Measurements from ENCODE around the gene SPO11. TPM values are rescaled to one million over a fixed set of nuclear protein-coding genes. Genes with fewer than 3 reads are reported as not detected.

Gene SPO11, protein sequence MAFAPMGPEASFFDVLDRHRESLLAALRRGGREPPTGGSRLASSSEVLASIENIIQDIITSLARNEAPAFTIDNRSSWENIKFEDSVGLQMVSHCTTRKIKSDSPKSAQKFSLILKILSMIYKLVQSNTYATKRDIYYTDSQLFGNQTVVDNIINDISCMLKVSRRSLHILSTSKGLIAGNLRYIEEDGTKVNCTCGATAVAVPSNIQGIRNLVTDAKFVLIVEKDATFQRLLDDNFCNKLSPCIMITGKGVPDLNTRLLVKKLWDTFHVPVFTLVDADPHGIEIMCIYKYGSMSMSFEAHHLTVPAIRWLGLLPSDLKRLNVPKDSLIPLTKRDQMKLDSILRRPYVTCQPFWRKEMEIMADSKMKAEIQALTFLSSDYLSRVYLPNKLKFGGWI
- total RNA-seq (2014; rRNA removed; shearing (Covaris generic)), result not detected in 2 replicates

DNA sequence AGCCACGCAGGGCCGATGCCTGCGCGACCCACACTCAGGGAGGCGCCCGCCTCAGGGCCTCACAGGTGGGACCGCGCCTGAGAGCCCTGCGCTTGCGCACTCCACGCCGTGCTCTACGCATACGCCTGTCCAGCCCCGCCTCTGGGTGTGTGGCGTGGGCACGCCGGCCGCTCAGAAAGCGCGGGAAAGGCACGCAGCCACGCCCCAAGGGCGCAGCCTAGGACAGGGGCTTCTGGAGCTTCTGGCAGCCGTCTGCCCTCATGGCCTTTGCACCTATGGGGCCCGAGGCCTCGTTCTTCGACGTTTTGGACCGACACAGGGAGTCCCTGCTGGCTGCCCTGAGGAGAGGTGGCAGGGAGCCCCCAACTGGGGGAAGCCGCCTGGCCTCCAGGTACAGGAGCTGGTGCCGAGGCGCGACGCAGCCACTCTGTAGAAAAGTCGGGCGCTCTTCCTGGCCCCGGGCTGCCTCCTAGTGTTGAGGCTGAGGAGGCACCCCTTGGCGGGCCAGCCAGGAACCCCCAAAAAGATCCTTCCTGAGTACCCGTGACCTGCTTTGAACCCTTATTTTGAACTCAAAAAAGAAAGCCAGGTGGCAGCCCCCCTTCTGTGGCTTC is at the start of gene SPO11:
SPO11 (plus strand) TSS at position 196 of the 614 bp plus-strand sequence; CDS start at position 261, 65 bp downstream.
- Histone ChIP-seq H3K36me3 (no peaks in the 10 kb centered on the region), H3K27me3 (peaks cover 34% of the 10 kb centered on the region), H3K27ac (no peak within 1 kb of the TSS), H3K9me3 (replicated peaks) (no peaks in the 10 kb centered on the region), H3K4me1 (0 out of 2 replicates have a peak, but pooled peaks cover 3% of the 10 kb centered on the region), H3K4me3 (no peak within 1 kb of the TSS)
- DNase-seq, result no peak

DNA sequence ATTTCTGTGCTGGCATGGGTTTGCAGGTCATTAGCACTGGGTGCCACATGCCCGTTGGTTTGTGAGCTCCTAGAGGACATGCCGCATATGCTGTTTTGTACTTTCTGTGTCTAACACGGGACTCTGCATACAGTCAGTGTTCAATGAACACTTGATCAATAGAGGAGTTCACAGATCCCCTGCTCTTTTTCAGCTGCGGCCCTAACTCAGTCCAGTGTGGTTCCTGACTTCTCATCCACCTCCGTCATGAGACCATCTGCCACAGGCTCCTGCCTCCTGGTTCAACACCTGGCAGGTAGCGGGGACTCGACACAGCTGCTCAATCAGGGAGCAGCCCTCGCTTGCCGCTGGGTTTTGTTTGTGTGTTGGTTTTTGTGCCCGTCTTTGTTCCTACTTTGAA is 49.4 kb upstream of the SPO11 start:
- peaks cover 31% of the 10 kb centered on the region for H3K27me3 ChIP-seq
- H3K4me1 ChIP-seq, result peaks cover 18% of the 10 kb centered on the region; the same call in 1 of the 2 replicates
- DNase-seq, result no peak
- H3K36me3 ChIP-seq, result no peaks in the 10 kb centered on the region
- H3K9me3 ChIP-seq (replicated peaks), result no peaks in the 10 kb centered on the region
- H3K27ac ChIP-seq, result no peak overlapping the region
- H3K4me3 ChIP-seq, result no peak overlapping the region

DNA sequence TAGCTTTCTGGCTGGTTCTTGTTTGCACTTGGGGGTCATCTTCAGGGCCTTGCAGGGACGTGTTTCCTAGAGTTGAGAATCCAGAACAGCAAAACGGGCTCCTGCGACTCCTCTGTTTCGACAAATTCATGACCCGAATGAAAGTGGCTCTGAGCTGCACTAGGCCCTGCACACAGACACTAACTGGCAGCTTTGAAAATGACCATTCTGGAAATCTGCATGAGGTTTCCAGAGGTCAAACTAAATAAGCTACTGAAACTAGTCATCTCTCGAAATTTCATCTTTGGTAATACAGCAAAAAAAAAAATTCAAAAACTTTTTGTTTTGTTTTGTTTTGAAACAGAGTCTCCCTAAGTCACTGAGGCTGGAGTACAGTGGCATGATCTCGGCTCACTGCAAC is 47.7 kb upstream of the SPO11 start:
- no peak overlapping the region for H3K4me3 ChIP-seq
- peaks cover 18% of the 10 kb centered on the region; the same call in 1 of the 2 replicates for H3K4me1 ChIP-seq
- no peak overlapping the region for H3K27ac ChIP-seq
- H3K36me3 ChIP-seq, result no peaks in the 10 kb centered on the region
- no peaks in the 10 kb centered on the region for H3K9me3 ChIP-seq (replicated peaks)
- DNase-seq, result no peak
- H3K27me3 ChIP-seq, result peaks cover 39% of the 10 kb centered on the region

DNA sequence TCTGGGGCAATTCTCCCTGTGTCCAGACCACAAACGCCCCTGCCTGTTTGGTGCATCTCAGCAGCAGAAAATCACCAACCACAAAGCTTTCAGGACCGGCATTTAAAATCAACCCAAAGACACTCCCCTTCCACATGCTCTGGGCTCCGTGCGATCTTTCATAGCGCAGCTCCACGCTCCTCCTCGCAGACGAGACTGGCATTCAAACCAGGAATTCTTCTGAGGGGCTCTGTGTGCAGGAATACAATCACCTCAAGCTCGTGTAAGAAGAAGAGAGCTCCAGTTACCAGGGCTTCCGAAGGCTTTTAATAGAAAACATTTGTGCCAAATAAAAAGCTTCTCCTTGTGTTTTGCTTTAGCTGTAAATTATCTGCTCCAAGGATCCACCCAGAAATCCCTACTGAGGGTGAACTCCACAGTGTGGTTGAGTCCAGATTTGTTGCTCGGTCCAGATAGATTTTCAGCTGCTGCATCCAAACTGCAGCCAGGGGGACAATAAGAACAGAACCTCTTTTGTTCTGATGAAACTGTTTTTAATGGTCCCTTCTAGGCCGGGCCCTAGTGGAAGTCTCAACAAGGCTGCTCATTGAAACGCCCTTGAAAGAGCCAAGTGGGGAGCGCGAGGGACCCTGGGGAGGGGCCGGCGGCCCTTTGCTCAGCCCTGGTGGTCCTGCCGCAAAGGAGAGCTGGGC is 46.8 kb upstream of the SPO11 start:
- DNase-seq, result peak; percentile 59 to 77
- Histone ChIP-seq H3K27ac (no peak overlapping the region), H3K27me3 (peaks cover 48% of the 10 kb centered on the region), H3K4me1 (peaks cover 23% of the 10 kb centered on the region; the same call in 1 of the 2 replicates), H3K36me3 (no peaks in the 10 kb centered on the region), H3K4me3 (peak overlapping the region; percentile 4), H3K9me3 (replicated peaks) (no peaks in the 10 kb centered on the region)

DNA sequence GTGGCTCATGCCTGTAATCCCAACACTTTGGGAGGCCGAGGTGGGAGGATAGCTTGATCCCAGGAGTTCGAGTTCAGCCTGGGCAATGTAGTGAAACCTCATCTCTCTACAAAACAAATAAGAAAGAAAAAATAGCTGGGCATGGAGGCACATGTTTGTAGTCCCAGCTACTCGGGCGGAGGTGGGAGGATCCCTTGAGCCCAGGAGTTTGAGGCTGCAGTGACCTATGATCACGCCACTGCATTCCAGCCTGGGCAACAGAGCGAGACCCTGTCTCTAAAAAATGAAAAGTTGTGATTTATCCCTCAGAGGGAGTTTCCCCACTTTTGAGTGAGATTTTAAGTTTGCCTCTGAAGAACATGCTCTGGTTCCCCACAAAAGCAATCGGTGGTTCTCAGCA is 45.7 kb upstream of the SPO11 start:
- no peak for DNase-seq
- Histone ChIP-seq H3K4me1 (peaks cover 23% of the 10 kb centered on the region; the same call in 1 of the 2 replicates), H3K27me3 (peaks cover 58% of the 10 kb centered on the region), H3K9me3 (replicated peaks) (no peaks in the 10 kb centered on the region), H3K36me3 (no peaks in the 10 kb centered on the region), H3K4me3 (no peak overlapping the region), H3K27ac (no peak overlapping the region)

DNA sequence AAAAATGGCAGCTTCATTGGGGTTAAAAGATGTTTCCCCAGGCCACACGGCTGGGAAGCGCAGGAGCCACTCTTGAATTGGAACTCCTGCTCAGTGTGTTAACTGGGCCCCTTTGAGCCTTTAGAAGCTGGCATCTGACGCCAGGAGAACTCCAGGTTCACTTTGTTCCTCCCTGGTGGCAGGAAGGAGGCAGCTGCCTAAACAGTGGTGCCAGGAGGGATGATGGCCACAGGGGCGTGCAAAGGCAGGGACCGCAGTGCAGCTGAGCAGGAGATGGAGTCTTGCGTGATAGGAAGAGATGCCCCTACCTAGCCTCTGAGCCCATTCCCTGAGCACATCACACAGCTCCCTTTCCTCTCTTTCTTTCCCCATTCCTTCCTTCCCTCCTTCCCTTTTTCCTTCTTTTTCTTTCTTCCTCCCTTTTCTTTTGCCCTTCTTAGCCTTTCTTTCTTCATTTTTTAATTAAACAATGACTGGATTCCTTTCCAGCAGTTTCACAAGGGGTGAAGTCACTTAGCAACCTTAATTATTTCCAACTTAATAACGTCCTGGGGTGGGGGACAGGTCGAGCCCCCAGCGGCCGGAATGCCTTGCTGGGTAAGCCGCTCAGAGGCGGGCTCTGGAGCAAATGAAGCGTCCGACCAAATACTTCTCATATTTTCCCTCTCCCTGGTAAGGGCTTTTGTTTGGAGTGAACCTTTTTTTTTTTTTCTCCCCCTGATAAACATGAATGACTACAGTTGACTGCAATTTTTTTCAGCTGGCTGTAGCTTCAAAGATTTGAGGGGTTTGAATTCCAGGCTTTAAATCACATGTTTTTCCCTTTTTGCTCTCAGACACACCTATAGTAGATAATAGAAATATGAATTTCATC is 42.4 kb upstream of the SPO11 start:
- DNase-seq, result peak in 1 of 2 experiments; percentile 45
- H3K36me3 ChIP-seq, result no peaks in the 10 kb centered on the region
- H3K27me3 ChIP-seq, result peaks cover 76% of the 10 kb centered on the region

DNA sequence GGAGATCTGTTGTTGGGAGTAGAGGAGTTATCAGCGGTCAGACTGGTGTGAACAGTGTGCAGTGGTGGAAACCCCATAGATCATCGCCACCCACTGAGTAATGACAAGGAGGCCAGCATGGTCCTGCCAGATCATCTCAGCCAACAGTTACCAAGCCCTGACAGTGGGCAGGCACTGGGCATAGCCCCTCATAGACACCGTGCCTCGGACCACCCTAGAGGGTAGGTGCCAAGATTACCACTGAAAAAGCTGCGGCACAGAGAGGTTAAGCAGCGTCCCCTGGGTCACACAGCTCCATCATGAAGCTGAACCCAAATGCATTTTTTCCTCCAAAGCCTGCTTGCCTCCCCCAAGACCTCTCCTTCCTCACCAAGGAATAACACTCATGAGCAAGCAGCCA is 41.7 kb upstream of the SPO11 start:
- Histone ChIP-seq H3K36me3 (no peaks in the 10 kb centered on the region), H3K4me3 (no peak overlapping the region), H3K4me1 (peaks cover 16% of the 10 kb centered on the region; the same call in 1 of the 2 replicates), H3K27ac (no peak overlapping the region), H3K27me3 (peaks cover 75% of the 10 kb centered on the region), H3K9me3 (replicated peaks) (no peaks in the 10 kb centered on the region)
- DNase-seq, result no peak

More for the DNA sequence above, 42.4 kb upstream of the SPO11 start:
- no peak overlapping the region; the same call in 1 of the 2 replicates for H3K4me3 ChIP-seq
- H3K27ac ChIP-seq, result no peak overlapping the region
- H3K4me1 ChIP-seq, result peaks cover 22% of the 10 kb centered on the region; the same call in 1 of the 2 replicates
- H3K9me3 ChIP-seq (replicated peaks), result no peaks in the 10 kb centered on the region

DNA sequence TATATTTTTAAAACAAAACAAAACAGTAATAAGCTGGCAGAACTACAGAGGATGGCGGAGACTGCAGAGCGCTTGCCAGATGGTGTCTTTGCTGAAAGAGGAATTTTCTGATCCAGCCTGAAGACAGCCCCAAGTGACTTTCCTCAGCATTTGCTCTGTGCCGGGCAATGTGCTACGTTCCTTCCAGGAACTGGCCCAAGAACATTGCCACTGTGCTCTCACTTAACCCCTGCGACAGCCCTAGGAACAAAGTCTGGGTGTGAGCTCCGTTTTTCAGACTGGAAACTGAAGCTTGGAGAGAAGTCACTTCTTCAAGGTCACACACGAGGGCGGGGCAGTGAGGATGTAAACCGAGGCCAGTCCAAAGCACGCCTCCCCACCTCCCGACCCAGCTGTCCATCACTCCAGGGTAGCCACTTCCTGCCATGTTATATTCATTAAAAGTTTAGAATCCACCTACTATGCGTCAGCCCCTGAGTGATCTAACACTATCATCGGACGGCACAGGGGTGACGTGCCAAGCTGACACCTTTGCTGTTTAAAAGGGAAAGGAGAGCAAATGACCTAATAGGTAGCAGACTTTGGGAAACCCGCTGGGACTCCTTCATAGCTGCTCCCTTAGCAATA is 40.8 kb upstream of the SPO11 start:
- H3K27me3 ChIP-seq, result peaks cover 72% of the 10 kb centered on the region
- no peak overlapping the region for H3K4me3 ChIP-seq
- H3K27ac ChIP-seq, result no peak overlapping the region
- no peaks in the 10 kb centered on the region for H3K36me3 ChIP-seq
- peaks cover 7% of the 10 kb centered on the region; the same call in 1 of the 2 replicates for H3K4me1 ChIP-seq
- H3K9me3 ChIP-seq (replicated peaks), result no peaks in the 10 kb centered on the region
- DNase-seq, result no peak

DNA sequence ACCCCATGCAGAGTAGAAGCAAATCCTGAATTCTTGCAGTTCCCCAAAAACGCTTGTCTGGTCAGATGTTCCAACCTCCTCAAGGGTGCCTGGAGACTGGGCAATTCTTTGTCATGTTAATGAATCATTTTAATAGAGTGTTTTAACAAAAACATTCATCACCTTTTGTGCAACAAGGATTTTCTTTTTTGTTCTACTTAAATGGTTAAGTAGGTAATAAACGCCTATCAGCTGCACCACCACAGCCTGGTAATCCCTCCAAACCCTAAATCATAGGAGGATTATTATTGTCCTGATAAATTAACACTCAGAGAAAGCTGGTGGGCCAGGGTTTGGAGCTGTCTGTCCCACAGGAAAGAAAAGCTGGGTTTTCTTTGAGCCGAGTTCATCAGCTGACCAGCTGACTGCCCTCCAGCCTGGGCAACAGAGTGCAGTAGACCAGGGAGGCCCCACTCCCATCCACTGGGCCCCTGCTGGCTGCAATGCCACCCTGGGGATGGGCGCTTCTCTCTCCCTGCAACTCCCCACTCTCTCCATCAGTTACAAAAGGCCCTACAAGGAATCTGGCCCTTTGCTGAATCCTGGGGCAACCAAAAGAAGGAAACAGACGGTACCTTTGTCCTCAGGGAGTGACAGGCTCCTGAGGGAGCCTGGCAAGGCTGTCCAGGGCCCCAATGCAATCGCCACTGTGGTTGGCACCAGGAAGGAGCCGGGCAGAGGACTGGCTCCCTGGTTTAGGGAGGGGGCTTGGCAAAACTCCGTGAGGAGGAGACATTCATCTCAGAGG is 40.0 kb upstream of the SPO11 start:
- Histone ChIP-seq H3K9me3 (replicated peaks) (no peaks in the 10 kb centered on the region), H3K4me3 (no peak overlapping the region), H3K36me3 (no peaks in the 10 kb centered on the region), H3K27ac (no peak overlapping the region), H3K4me1 (peaks cover 5% of the 10 kb centered on the region; the same call in 1 of the 2 replicates), H3K27me3 (peaks cover 71% of the 10 kb centered on the region)
- DNase-seq, result no peak

DNA sequence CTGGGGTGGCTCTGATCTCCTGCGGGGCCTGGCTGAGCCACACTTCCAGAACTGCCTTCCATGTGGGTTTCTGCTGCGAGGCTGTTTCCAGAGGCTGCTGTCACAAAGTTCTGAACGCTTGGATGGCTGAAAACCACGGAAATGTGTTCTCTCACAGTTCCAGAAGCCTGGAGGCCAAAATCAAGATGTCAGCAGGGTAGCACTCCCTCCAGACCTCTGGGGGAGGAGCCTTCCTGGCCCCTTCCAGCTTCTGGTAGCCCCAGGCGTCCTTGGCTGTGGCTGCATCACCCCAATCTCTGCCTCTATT is 39.5 kb upstream of the SPO11 start:
- peaks cover 5% of the 10 kb centered on the region; the same call in 1 of the 2 replicates for H3K4me1 ChIP-seq
- peaks cover 68% of the 10 kb centered on the region for H3K27me3 ChIP-seq
- DNase-seq, result no peak
- H3K36me3 ChIP-seq, result no peaks in the 10 kb centered on the region
- H3K9me3 ChIP-seq (replicated peaks), result no peaks in the 10 kb centered on the region
- H3K4me3 ChIP-seq, result no peak overlapping the region
- H3K27ac ChIP-seq, result no peak overlapping the region

DNA sequence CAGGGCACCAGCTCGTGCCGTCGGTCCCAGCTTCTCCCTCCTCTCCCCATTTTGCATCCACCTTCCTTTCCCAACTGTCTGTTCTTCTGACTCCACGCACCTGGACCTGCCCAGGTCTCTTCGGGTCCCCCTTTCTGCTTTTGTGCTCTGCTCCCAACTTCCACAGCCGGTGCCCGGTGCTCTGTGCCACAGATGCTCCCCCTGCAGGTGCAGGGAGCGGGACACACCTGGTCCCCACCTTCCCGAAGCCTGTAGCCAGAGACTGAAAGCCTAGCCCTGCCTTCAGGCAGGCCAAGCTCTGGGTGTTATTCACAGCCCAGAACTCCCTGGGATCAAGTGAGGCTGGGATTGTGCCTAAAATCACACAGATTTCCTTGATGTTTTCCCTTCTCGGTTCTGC is 38.6 kb upstream of the SPO11 start:
- Histone ChIP-seq H3K27me3 (peaks cover 72% of the 10 kb centered on the region), H3K36me3 (no peaks in the 10 kb centered on the region), H3K4me3 (no peak overlapping the region), H3K27ac (no peak overlapping the region), H3K9me3 (replicated peaks) (no peaks in the 10 kb centered on the region), H3K4me1 (peaks cover 5% of the 10 kb centered on the region; the same call in 1 of the 2 replicates)
- DNase-seq, result no peak

DNA sequence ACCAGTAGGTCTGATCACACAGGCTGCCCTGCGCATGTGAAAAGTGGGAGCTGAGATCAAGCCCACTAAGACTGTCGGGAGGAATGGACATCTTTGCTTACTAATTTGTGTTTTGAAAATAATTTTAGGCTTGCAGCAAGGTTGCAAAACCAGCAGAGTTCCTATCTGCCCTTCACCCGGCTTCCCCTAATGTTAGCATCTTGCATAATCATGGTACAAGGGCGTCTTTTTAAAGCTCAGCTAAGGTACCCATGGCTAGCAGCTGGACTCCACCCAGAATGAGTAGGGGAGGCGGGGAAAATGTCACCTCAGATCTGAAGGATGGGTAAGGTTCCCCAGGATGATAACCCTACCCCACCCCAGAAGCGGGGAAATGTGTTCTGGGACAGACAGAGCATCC is 37.9 kb upstream of the SPO11 start:
- Histone ChIP-seq H3K27ac (no peak overlapping the region), H3K4me3 (no peak overlapping the region), H3K36me3 (no peaks in the 10 kb centered on the region), H3K27me3 (peaks cover 67% of the 10 kb centered on the region), H3K4me1 (peaks cover 5% of the 10 kb centered on the region; the same call in 1 of the 2 replicates), H3K9me3 (replicated peaks) (no peaks in the 10 kb centered on the region)
- DNase-seq, result no peak

DNA sequence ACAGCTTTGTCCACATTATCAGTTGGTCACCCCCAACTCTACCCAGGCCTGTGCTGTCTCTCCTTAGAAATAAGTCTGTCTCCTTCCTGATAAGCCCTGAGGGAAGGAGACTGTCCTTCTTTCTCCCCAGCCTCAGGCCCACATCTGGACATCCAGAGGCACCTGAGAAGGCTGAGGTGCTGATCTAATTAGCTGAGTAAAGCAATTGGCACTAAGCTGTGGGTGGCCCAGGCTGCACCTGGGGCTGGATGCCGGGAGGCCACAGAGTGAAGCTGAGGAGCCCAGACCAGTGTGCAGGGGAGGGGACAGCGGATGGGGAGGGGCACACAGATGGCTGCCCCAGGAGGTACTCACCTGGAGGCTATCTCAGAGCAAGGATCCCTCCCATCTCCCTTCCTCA is 37.0 kb upstream of the SPO11 start:
- DNase-seq, result no peak
- H3K27ac ChIP-seq, result no peak overlapping the region
- H3K4me1 ChIP-seq, result no peaks in the 10 kb centered on the region
- H3K27me3 ChIP-seq, result peaks cover 58% of the 10 kb centered on the region
- H3K36me3 ChIP-seq, result no peaks in the 10 kb centered on the region
- H3K9me3 ChIP-seq (replicated peaks), result no peaks in the 10 kb centered on the region
- H3K4me3 ChIP-seq, result no peak overlapping the region

All from SJCRH30 (cell line).